Head of caudate nucleus (tissue), 42 donors: ENCODE results near the gene AAMP.

ENCODE experiments used
- DNase-seq, 42 donors: peaks; one replicate each; pipeline versions ENCODE4 v3.0.0 to v3.0.0-alpha.2; 2020 to 2021; ENCODE audit warnings: mixed read lengths in 7 of 42
- intact Hi-C: fragments of 100-400 bp; cut with DNase I; formaldehyde crosslinking; loops from one replicate; pipeline ENCODE4 v1.15.0; 2022

Gene AAMP

GRCh38 chr2:218296847-218297246 is 26.9 kb upstream of the AAMP start:
- DNase-seq, result peak; percentile 36 to 89 (median 73)
- intact Hi-C loops, result no loop called here

- no peak for DNase-seq
- intact Hi-C loops, result no loop called here
These were observed 26.3 kb upstream of the AAMP start for GRCh38 chr2:218296200-218296599.

- intact Hi-C loops, result no loop called here
- no peak for DNase-seq
These were observed 25.1 kb upstream of the AAMP start for GRCh38 chr2:218295029-218295428.

GRCh38 chr2:218294430-218295022 is 24.6 kb upstream of the AAMP start:
- DNase-seq, result no peak
- intact Hi-C loops, result loop anchor here (5.0 kb wide), 1 partner anchor 108 kb away; no protein-coding TSS in a partner anchor

GRCh38 chr2:218293715-218294429 is 23.9 kb upstream of the AAMP start:
- DNase-seq, result no peak
- intact Hi-C loops, result loop anchor here (5.0 kb wide), 1 partner anchor 108 kb away; no protein-coding TSS in a partner anchor

- intact Hi-C loops, result loop anchor here (5.0 kb wide), 1 partner anchor 110 kb away; no protein-coding TSS in a partner anchor
- DNase-seq, result peak in 41 of 42 donors; percentile 39 to 86 (median 73)
These were observed 22.4 kb upstream of the AAMP start, which contains the start of gene TMBIM1 for GRCh38 chr2:218292048-218293014. Gene TMBIM1, minus strand, starts transcription at chr2:218292503. Its CDS starts 10,362 bp downstream, at chr2:218282141.

- peak in 3 of 42 donors; percentile 16 to 32 (median 23) for DNase-seq
- intact Hi-C loops, result loop anchor here (5.0 kb wide), 1 partner anchor 111 kb away; no protein-coding TSS in a partner anchor
These were observed 21.5 kb upstream of the AAMP start for GRCh38 chr2:218291318-218292047.

- DNase-seq, result no peak
- intact Hi-C loops, result loop anchor here (5.0 kb wide), 1 partner anchor 112 kb away; no protein-coding TSS in a partner anchor
These were observed 20.7 kb upstream of the AAMP start for GRCh38 chr2:218290316-218291261.

- intact Hi-C loops, result loop anchor here (5.0 kb wide), 1 partner anchor 113 kb away; no protein-coding TSS in a partner anchor
These were observed 19.8 kb upstream of the AAMP start for GRCh38 chr2:218289639-218290315.

GRCh38 chr2:218286570-218287459 is 16.9 kb upstream of the AAMP start:
- intact Hi-C loops, result no loop called here
- peak; percentile 68 to 96 (median 86) for DNase-seq

More at GRCh38 chr2:218289639-218290315, 19.8 kb upstream of the AAMP start:
- peak in 2 of 42 donors; percentile 38 to 71 for DNase-seq

GRCh38 chr2:218285604-218286003 is 15.7 kb upstream of the AAMP start:
- intact Hi-C loops, result no loop called here
- DNase-seq, result peak in 31 of 42 donors; percentile 15 to 85 (median 58)

GRCh38 chr2:218284106-218284811 is 14.3 kb upstream of the AAMP start:
- intact Hi-C loops, result no loop called here
- DNase-seq, result peak in 2 of 42 donors; percentile 41 to 68

GRCh38 chr2:218282173-218282991 is 12.4 kb upstream of the AAMP start:
- intact Hi-C loops, result no loop called here
- DNase-seq, result peak in 40 of 42 donors; percentile 44 to 86 (median 68)

- no peak for DNase-seq
- intact Hi-C loops, result no loop called here
These were observed 11.5 kb upstream of the AAMP start for GRCh38 chr2:218281449-218281848.
